ENCODE data around the gene ARL5C.

DNA sequence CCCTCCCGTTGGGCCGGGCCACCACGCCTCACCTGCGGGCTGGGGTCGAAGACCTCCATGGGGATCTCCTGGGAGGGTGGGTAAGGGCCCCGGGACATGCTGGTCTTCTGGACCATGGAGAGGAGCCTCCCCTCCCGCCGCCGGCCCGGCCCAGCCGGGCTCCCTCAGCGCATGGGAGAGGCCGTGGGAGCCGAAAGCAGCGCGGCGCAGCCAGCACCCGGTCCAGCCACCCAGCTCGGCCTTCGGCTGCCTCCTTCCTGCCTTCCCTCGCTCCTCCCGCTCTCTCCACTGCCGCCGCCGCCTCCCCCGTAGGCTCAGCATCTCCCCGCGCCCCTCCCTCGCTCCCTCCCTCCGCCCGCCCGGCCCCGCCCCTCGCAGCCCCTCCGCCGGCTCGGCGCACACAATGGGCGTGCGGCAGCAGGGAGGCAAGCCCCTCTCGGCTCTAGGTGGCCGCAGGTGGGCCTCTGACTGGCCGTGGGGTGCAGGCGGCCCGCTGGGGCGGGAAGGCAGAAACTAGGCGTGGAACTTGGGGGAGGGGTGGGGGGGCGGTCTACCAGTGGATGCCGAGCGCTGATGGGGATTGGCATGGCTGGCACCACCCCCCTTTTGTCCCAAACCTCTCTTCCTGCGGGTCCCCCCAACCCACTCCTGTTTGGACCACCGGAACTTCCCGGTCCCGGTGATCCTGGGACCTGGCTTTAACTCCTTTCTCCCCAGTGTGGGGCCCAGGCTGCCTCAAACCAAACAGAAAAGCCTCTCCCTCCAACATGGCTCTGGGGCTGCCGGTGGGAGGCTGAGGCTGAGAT, 31.6 kb upstream of the ARL5C start, which contains the start of gene CACNB1:
- no peak for TF ChIP-seq ZFP30 (CRISPR knock-in tag; IDR thresholded peaks at IDR 0.05)
- TF ChIP-seq ZFP3 (CRISPR knock-in tag; IDR thresholded peaks at IDR 0.05), result no peak
- no peak for TF ChIP-seq ESRRG (CRISPR knock-in tag; IDR thresholded peaks at IDR 0.05)
- TF ChIP-seq ZNF70 (CRISPR knock-in tag; IDR thresholded peaks at IDR 0.05), result no peak
- no peak for TF ChIP-seq ZC3H10 (CRISPR knock-in tag; IDR thresholded peaks at IDR 0.05)
- TF ChIP-seq ZNF8 (CRISPR knock-in tag; IDR thresholded peaks at IDR 0.05), result no peak
- TF ChIP-seq RARB (CRISPR knock-in tag; IDR thresholded peaks at IDR 0.05), result no peak
- no peak for TF ChIP-seq PATZ1 (CRISPR knock-in tag; IDR thresholded peaks at IDR 0.05; ENCODE audit: borderline replicate concordance)
- TF ChIP-seq, protein P1, sequence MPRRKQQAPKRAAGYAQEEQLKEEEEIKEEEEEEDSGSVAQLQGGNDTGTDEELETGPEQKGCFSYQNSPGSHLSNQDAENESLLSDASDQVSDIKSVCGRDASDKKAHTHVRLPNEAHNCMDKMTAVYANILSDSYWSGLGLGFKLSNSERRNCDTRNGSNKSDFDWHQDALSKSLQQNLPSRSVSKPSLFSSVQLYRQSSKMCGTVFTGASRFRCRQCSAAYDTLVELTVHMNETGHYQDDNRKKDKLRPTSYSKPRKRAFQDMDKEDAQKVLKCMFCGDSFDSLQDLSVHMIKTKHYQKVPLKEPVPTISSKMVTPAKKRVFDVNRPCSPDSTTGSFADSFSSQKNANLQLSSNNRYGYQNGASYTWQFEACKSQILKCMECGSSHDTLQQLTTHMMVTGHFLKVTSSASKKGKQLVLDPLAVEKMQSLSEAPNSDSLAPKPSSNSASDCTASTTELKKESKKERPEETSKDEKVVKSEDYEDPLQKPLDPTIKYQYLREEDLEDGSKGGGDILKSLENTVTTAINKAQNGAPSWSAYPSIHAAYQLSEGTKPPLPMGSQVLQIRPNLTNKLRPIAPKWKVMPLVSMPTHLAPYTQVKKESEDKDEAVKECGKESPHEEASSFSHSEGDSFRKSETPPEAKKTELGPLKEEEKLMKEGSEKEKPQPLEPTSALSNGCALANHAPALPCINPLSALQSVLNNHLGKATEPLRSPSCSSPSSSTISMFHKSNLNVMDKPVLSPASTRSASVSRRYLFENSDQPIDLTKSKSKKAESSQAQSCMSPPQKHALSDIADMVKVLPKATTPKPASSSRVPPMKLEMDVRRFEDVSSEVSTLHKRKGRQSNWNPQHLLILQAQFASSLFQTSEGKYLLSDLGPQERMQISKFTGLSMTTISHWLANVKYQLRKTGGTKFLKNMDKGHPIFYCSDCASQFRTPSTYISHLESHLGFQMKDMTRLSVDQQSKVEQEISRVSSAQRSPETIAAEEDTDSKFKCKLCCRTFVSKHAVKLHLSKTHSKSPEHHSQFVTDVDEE (CRISPR knock-in tag; IDR thresholded peaks at IDR 0.05), result no peak
- no peak for TF ChIP-seq SNAI2 (CRISPR knock-in tag; IDR thresholded peaks at IDR 0.05)
- TF ChIP-seq OSR1 (CRISPR knock-in tag; IDR thresholded peaks at IDR 0.05), result no peak
- TF ChIP-seq CREB5 (CRISPR knock-in tag; IDR thresholded peaks at IDR 0.05; ENCODE audit: low read depth), result no peak
